HCT116 (cell line): Measurements from ENCODE around the gene DPF3. TPM values are rescaled to one million over a fixed set of nuclear protein-coding genes. Genes with fewer than 3 reads are reported as not detected.

Experiments used
- ATAC-seq: fragments of 200-7000 bp; cut with Tn5 transposase; 2 replicates; pipeline ENCODE4 v1.9.1; 2020; ENCODE audit warnings: mild to moderate bottlenecking, moderate library complexity
- BruUV-seq: library from RNA; stranded (reverse); fragments of 400-500 nt; replicated peaks from 2 replicates; lab custom pipeline; 2021; lab: Mats Ljungman, UMichigan
- CTCF ChIA-PET: fragments of 300-600 bp; sonication (Branson Sonifier 250); formaldehyde crosslinking; loops from one replicate; lab custom pipeline; 2021; ENCODE audit warnings: antibody characterized with exemption; lab: Charles Lee
- POLR2A ChIA-PET: fragments of 300-600, 350-600 bp; sonication (Branson Sonifier 250); formaldehyde crosslinking; loops from one replicate; lab custom pipeline; 2021; ENCODE audit warnings: antibody characterized with exemption; lab: Charles Lee
- RAD21 ChIA-PET, 2 experiments: fragments of 300-600 bp; sonication (Branson Sonifier 250); formaldehyde crosslinking; loops; one replicate each; lab custom pipeline; 2023; ENCODE audit warnings: low total read pairs in 2 of 2; ENCODE audit not compliant: uncharacterized antibody in 2 of 2, unreplicated experiment in 2 of 2, low non-redundant PET in 1 of 2; lab: Charles Lee
- DNase-seq: peaks from one replicate; pipeline ENCODE4 v3.0.0-alpha.2; 2010; ENCODE audit warnings: low read depth, low spot score
- H2AFZ ChIP-seq: fragments of 200-600 bp; shearing (Covaris generic), sonication (generic); 2 replicates; pipeline ENCODE4 v1.6.1; 2017; ENCODE audit warnings: low read depth, mixed run types, mixed read lengths, antibody characterized with exemption, low read length; ENCODE audit not compliant: poor library complexity, severe bottlenecking
- H3K27ac ChIP-seq: 2 replicates; pipeline ENCODE4 v1.5.1; 2012; ENCODE audit warnings: low read depth, low read length
- H3K27me3 ChIP-seq: fragments of 200-600 bp; sonication (generic); 2 replicates; pipeline ENCODE4 v1.6.1; 2016; ENCODE audit warnings: mixed run types, low read length, mixed read lengths; ENCODE audit not compliant: insufficient read depth
- H3K36me3 ChIP-seq, 2 experiments: fragments of 200-500 bp in 1 of 2; fragments of 200-600 bp in 1 of 2; sonication (Bioruptor generic) in 1 of 2; sonication (generic) in 1 of 2; 2 replicates each; pipeline versions ENCODE4 v1.5.1 to v1.6.1; 2014 to 2016; ENCODE audit warnings: low read length in 2 of 2, inconsistent platforms in 1 of 2, mixed read lengths in 1 of 2, mixed run types in 1 of 2; ENCODE audit not compliant: insufficient read depth in 2 of 2, control insufficient read depth in 1 of 2
- H3K4me1 ChIP-seq, 2 experiments: fragments of 200-600 bp in 1 of 2; sonication (generic) in 1 of 2; 2 replicates each; pipeline versions ENCODE4 v1.5.1 to v1.6.1; 2012 to 2017; ENCODE audit warnings: low read length in 2 of 2, inconsistent platforms in 1 of 2, mild to moderate bottlenecking in 1 of 2, mixed read lengths in 1 of 2, mixed run types in 1 of 2, moderate library complexity in 1 of 2; ENCODE audit not compliant: insufficient read depth in 2 of 2, control insufficient read depth in 1 of 2
- H3K4me2 ChIP-seq: fragments of 200-600 bp; sonication (generic); 2 replicates; pipeline ENCODE4 v1.6.1; 2017; ENCODE audit warnings: mixed run types, low read length, mixed read lengths
- H3K4me3 ChIP-seq, 2 experiments: fragments of 200-600 bp in 1 of 2; sonication (generic) in 1 of 2; replicated peaks in 1 of 2; 2 replicates each; pipeline ENCODE4 v1.5.1; 2011 to 2016; ENCODE audit warnings: low read length in 2 of 2, control low read depth in 1 of 2, low read depth in 1 of 2, mild to moderate bottlenecking in 1 of 2, mixed read lengths in 1 of 2, mixed run types in 1 of 2
- H3K79me2 ChIP-seq: fragments of 200-600 bp; sonication (generic); 2 replicates; pipeline ENCODE4 v1.6.1; 2017; ENCODE audit warnings: mild to moderate bottlenecking, mixed run types, low read length, moderate library complexity, mixed read lengths; ENCODE audit not compliant: insufficient read depth
- H3K9ac ChIP-seq: fragments of 200-600 bp; sonication (generic); 2 replicates; pipeline ENCODE4 v1.6.1; 2016; ENCODE audit warnings: low read length, mixed read lengths
- H3K9me2 ChIP-seq: fragments of 200-600 bp; sonication (generic), shearing (Covaris generic); 2 replicates; pipeline ENCODE4 v1.6.1; 2017; ENCODE audit warnings: mixed run types, mild to moderate bottlenecking, moderate library complexity; ENCODE audit not compliant: insufficient read depth
- H3K9me3 ChIP-seq, 2 experiments: fragments of 200-500 bp in 1 of 2; fragments of 200-600 bp in 1 of 2; sonication (Bioruptor generic) in 1 of 2; sonication (generic) in 1 of 2; 2 replicates each; pipeline ENCODE4 v1.6.1; 2014 to 2017; ENCODE audit warnings: low read length in 2 of 2, mixed read lengths in 2 of 2, inconsistent platforms in 1 of 2, low read depth in 1 of 2, mild to moderate bottlenecking in 1 of 2, mixed run types in 1 of 2, moderate library complexity in 1 of 2; ENCODE audit not compliant: control insufficient read depth in 1 of 2, insufficient read depth in 1 of 2
- H4K20me1 ChIP-seq: fragments of 200-600 bp; sonication (generic), shearing (Covaris generic); 2 replicates; pipeline ENCODE4 v1.6.1; 2017; ENCODE audit warnings: mixed run types, mild to moderate bottlenecking, moderate library complexity; ENCODE audit not compliant: insufficient read depth
- ATF3 ChIP-seq: IDR thresholded peaks from 2 replicates; pipeline ENCODE4 v1.6.1; 2012
- CTCF ChIP-seq, 3 experiments: fragments of 200-600 bp in 1 of 3; sonication (generic) in 1 of 3; IDR thresholded peaks in 2 of 3; conservative IDR thresholded peaks in 1 of 3; 2 replicates each; pipeline ENCODE4 v1.5.1; 2012 to 2017; ENCODE audit warnings: low read depth in 2 of 3, low read length in 2 of 3, antibody characterized with exemption in 1 of 3, borderline replicate concordance in 1 of 3, control low read depth in 1 of 3, mild to moderate bottlenecking in 1 of 3, mixed read lengths in 1 of 3, mixed run types in 1 of 3, moderate library complexity in 1 of 3; ENCODE audit not compliant: insufficient read depth in 1 of 3
- EZH2phosphoT487 ChIP-seq: fragments of 200-600 bp; IDR thresholded peaks from 2 replicates; pipeline ENCODE4 v1.6.1; 2018; ENCODE audit warnings: antibody characterized with exemption, borderline replicate concordance
- FOSL1 ChIP-seq: IDR thresholded peaks from 2 replicates; pipeline ENCODE4 v1.6.1; 2012; ENCODE audit warnings: low read depth
- MAX ChIP-seq: IDR thresholded peaks from 2 replicates; pipeline ENCODE4 v1.6.1; 2012
- POLR2A ChIP-seq: IDR thresholded peaks from 2 replicates; pipeline ENCODE4 v1.7.0; 2011; ENCODE audit warnings: borderline replicate concordance; ENCODE audit not compliant: insufficient read depth, insufficient read length; ENCODE audit errors: extremely low read depth
- POLR2AphosphoS5 ChIP-seq: IDR thresholded peaks from 2 replicates; pipeline ENCODE4 v1.6.1; 2011; ENCODE audit warnings: mild to moderate bottlenecking, low read depth, low read length, moderate library complexity
- RAD21 ChIP-seq: IDR thresholded peaks from 2 replicates; pipeline ENCODE4 v1.6.1; 2012; ENCODE audit warnings: low read depth, mild to moderate bottlenecking
- SIN3A ChIP-seq: IDR thresholded peaks from 2 replicates; pipeline ENCODE4 v1.6.1; 2012; ENCODE audit warnings: low read depth
- SP1 ChIP-seq: IDR thresholded peaks from 2 replicates; pipeline ENCODE4 v1.6.1; 2012; ENCODE audit warnings: low read depth
- SRF ChIP-seq: IDR thresholded peaks from 2 replicates; pipeline ENCODE4 v1.6.1; 2012; ENCODE audit warnings: low read depth
- TCF7L2 ChIP-seq: IDR thresholded peaks from 2 replicates; pipeline ENCODE4 v1.7.0; 2011; ENCODE audit warnings: borderline replicate concordance, inconsistent platforms; ENCODE audit not compliant: insufficient read depth, insufficient read length; ENCODE audit errors: extremely low read depth
- YY1 ChIP-seq: IDR thresholded peaks from 2 replicates; pipeline ENCODE4 v1.6.1; 2011; ENCODE audit warnings: low read length, low read depth, moderate library complexity, mild to moderate bottlenecking; ENCODE audit not compliant: insufficient replicate concordance; ENCODE audit errors: extremely low read depth
- intact Hi-C: fragments of 100-400 bp; cut with micrococcal nuclease; formaldehyde crosslinking; loops from 2 replicates; pipeline ENCODE4 v1.10.0; 2022
- total RNA-seq: library from RNA; stranded (reverse); gene quantifications from one replicate; pipeline ENCODE4 v1.2.1, GENCODE V29; 2021; ENCODE audit not compliant: unreplicated experiment

The DPF3 gene
- total RNA-seq, 1 experiment from 2014 or later, result 0.27 TPM

- H3K79me2 ChIP-seq, result no peaks in the 10 kb centered on the region
- no TSS peak for BruUV-seq
- H3K9ac ChIP-seq, result no peak overlapping the region
- H3K4me2 ChIP-seq, result no peak overlapping the region
- no peaks in the 10 kb centered on the region for H3K36me3 ChIP-seq
- POLR2A ChIA-PET, result no interaction called here
- H3K4me3 ChIP-seq, result no peak overlapping the region
- TF ChIP-seq FOSL1, result no peak
- TF ChIP-seq SRF, result no peak
- no peak for TF ChIP-seq SIN3A
- TF ChIP-seq ATF3, result no peak
- TF ChIP-seq TCF7L2, result no peak
- no peak for TF ChIP-seq MAX
- no peak for TF ChIP-seq POLR2AphosphoS5
- TF ChIP-seq POLR2A, result no peak
- TF ChIP-seq CTCF (IDR thresholded peaks at IDR 0.05 in 2 of 3, conservative IDR thresholded peaks at IDR 0.05 in 1 of 3; ENCODE audit: borderline replicate concordance in 1 of 3, insufficient read depth in 1 of 3, low read depth in 2 of 3, low read length in 2 of 3), result no peak
- TF ChIP-seq RAD21, result no peak
- TF ChIP-seq EZH2phosphoT487, result no peak
- no peak for TF ChIP-seq SP1
- no peak for TF ChIP-seq YY1
- no peak overlapping the region for H2AFZ ChIP-seq
- H3K9me2 ChIP-seq, result no peaks in the 10 kb centered on the region
- no peaks in the 10 kb centered on the region for H4K20me1 ChIP-seq
- H3K4me1 ChIP-seq, result no peaks in the 10 kb centered on the region
- CTCF ChIA-PET, result no interaction called here
- H3K27me3 ChIP-seq, result no peaks in the 10 kb centered on the region
- DNase-seq, result no peak
- ATAC-seq, result no peak
- no peaks in the 10 kb centered on the region for H3K9me3 ChIP-seq
- intact Hi-C loops, result no loop called here
- H3K27ac ChIP-seq, result no peak overlapping the region
- RAD21 ChIA-PET, result no interaction called here
Observed at GRCh38 chr14:72752034-72752412, 141.9 kb downstream of the DPF3 start.
